ENCODE results near the gene WDR6.

DNA sequence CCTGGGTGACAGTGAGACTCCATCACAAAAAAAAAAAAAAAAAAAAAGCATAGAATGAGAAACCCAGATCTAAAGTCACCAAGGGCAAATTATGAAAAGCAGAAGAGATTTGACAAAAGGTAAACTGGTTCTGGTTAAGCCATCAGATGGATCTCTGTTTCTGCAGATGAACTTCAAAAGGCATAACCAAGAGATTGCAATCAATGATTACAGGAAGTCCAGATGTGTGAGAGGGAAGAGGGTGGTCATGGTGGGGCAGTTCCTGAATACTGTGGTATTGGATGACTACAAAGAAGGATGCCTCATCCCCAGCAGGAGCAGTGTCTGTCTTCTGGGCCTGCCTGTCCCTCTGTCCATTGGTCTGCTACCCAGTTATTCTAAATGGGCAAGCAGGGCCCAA lies 13.4 kb upstream of the WDR6 start:
- TF ChIP-seq CTCF (IDR thresholded peaks at IDR 0.05; ENCODE audit: low read depth, low read length) (no peak), EZH2phosphoT487 (IDR thresholded peaks at IDR 0.05; ENCODE audit: low read depth) (no peak)
